Measurements from ENCODE around the gene ZNF138.

- no peak for TF ChIP-seq CTCF (conservative IDR thresholded peaks at IDR 0.05; ENCODE audit: low read depth in 2 of 2)
- no peak for TF ChIP-seq EZH2 (IDR thresholded peaks at IDR 0.05; ENCODE audit: low read depth, unreplicated experiment)
- no peak for TF ChIP-seq POLR2AphosphoS5 (IDR thresholded peaks at IDR 0.05; ENCODE audit: low read depth)
- TF ChIP-seq EZH2phosphoT487 (IDR thresholded peaks at IDR 0.05; ENCODE audit: unreplicated experiment): no peak
- TF ChIP-seq REST (IDR thresholded peaks at IDR 0.05; ENCODE audit: unreplicated experiment): no peak
- TF ChIP-seq ZNF331 (CRISPR knock-in tag; IDR thresholded peaks at IDR 0.05; ENCODE audit: low read depth): no peak
Observed at GRCh38 chr7:64832136-64832535, 37.9 kb downstream of the ZNF138 start.

Data from GM23338 (cell line).